ENCODE data around the gene CECR2. TPM values are rescaled to one million over a fixed set of nuclear protein-coding genes. Genes with fewer than 3 reads are reported as not detected.

CECR2 gene
- polyA plus RNA-seq, 1 of the 3 experiments (the other 2 are of a cell fraction): not detected

- TF ChIP-seq FOXM1 (IDR thresholded peaks at IDR 0.05; ENCODE audit: low read depth): no peak
- no peak for TF ChIP-seq RCOR1 (IDR thresholded peaks at IDR 0.05; ENCODE audit: low read length)
- TF ChIP-seq ZBTB33 (IDR thresholded peaks at IDR 0.05; ENCODE audit: borderline replicate concordance, low read depth): no peak
- TF ChIP-seq EP300 (IDR thresholded peaks at IDR 0.05; ENCODE audit: borderline replicate concordance in 1 of 2, low read depth in 1 of 2, low read length in 1 of 2): no peak
- no peak for TF ChIP-seq GATA2 (CRISPR knock-in tag; IDR thresholded peaks at IDR 0.05)
- TF ChIP-seq TAF1 (IDR thresholded peaks at IDR 0.05; ENCODE audit: borderline replicate concordance, low read depth, low read length): no peak
- no peak for TF ChIP-seq CHD2 (IDR thresholded peaks at IDR 0.05; ENCODE audit: low read length, partially characterized antibody)
Observed at GRCh38 chr22:17476838-17477237, 107.6 kb downstream of the CECR2 start (continued).

GRCh38 chr22:17477391-17477833 is 108.2 kb downstream of the CECR2 start:
- Histone ChIP-seq H3K4me1 (ENCODE audit: control insufficient read depth in 1 of 2, insufficient read depth in 2 of 2, low read depth in 1 of 2, low read length in 1 of 2) (no peaks in the 10 kb centered on the region), H3K9me2 (no peaks in the 10 kb centered on the region), H3K27me3 (ENCODE audit: insufficient read depth) (peaks cover 55% of the 10 kb centered on the region), H3K4me3 (ENCODE audit: low read depth in 2 of 2, low read length in 1 of 2) (no peak overlapping the region), H4K20me1 (ENCODE audit: insufficient read depth) (no peaks in the 10 kb centered on the region), H3K79me2 (ENCODE audit: insufficient read depth) (no peaks in the 10 kb centered on the region), H3K9ac (no peak overlapping the region), H3K36me3 (replicated peaks in 1 of 2; ENCODE audit: control insufficient read depth in 1 of 2, insufficient read depth in 2 of 2, low read length in 1 of 2) (no peaks in the 10 kb centered on the region), H3K9me3 (no peaks in the 10 kb centered on the region), H3K27ac (ENCODE audit: low read depth in 2 of 2, low read length in 1 of 2) (no peak overlapping the region), H2AFZ (ENCODE audit: low read depth) (no peak overlapping the region), H3F3A (replicated peaks; ENCODE audit: insufficient read depth) (no peaks in the 10 kb centered on the region), H3K4me2 (no peak overlapping the region)
- POLR2A ChIA-PET: no interaction called here
- TF ChIP-seq TAF1 (IDR thresholded peaks at IDR 0.05; ENCODE audit: borderline replicate concordance, low read depth, low read length) (no peak), IRF3 (IDR thresholded peaks at IDR 0.05; ENCODE audit: low read depth, low read length) (no peak), RXRA (IDR thresholded peaks at IDR 0.05; ENCODE audit: borderline replicate concordance, low read depth) (no peak), USF1 (IDR thresholded peaks at IDR 0.05; ENCODE audit: borderline replicate concordance, low read depth) (no peak), YY1 (IDR thresholded peaks at IDR 0.05; ENCODE audit: low read depth) (no peak)
- no peak for DNase-seq
- 8% methylated on average over 14 of the region's 14 CpGs for WGBS (ENCODE audit: low lambda C conversion rate)
- CTCF ChIA-PET: interaction anchor here (1.2 kb wide), 1 partner anchor 306 kb away, joined by 3 read pairs; no protein-coding TSS in a partner anchor

GRCh38 chr22:17479135-17479534 is 109.9 kb downstream of the CECR2 start:
- DNase-seq: no peak
- Histone ChIP-seq H3K27me3 (ENCODE audit: insufficient read depth) (peaks cover 66% of the 10 kb centered on the region), H3K27ac (ENCODE audit: low read depth in 2 of 2, low read length in 1 of 2) (no peak overlapping the region), H2AFZ (ENCODE audit: low read depth) (no peak overlapping the region), H3K4me2 (no peak overlapping the region), H3F3A (replicated peaks; ENCODE audit: insufficient read depth) (no peaks in the 10 kb centered on the region), H3K79me2 (ENCODE audit: insufficient read depth) (no peaks in the 10 kb centered on the region), H3K9ac (no peak overlapping the region), H3K4me3 (ENCODE audit: low read depth in 2 of 2, low read length in 1 of 2) (no peak overlapping the region), H4K20me1 (ENCODE audit: insufficient read depth) (no peaks in the 10 kb centered on the region), H3K36me3 (replicated peaks in 1 of 2; ENCODE audit: control insufficient read depth in 1 of 2, insufficient read depth in 2 of 2, low read length in 1 of 2) (no peaks in the 10 kb centered on the region), H3K9me3 (no peaks in the 10 kb centered on the region), H3K9me2 (no peaks in the 10 kb centered on the region), H3K4me1 (ENCODE audit: control insufficient read depth in 1 of 2, insufficient read depth in 2 of 2, low read depth in 1 of 2, low read length in 1 of 2) (no peaks in the 10 kb centered on the region)
- POLR2A ChIA-PET: no interaction called here
- WGBS (ENCODE audit: low lambda C conversion rate): 3% methylated on average over 2 of the region's 2 CpGs
- CTCF ChIA-PET: interaction anchor here (1.4 kb wide), 1 partner anchor 308 kb away, joined by 4 read pairs; no protein-coding TSS in a partner anchor
- TF ChIP-seq RFX5 (IDR thresholded peaks at IDR 0.05; ENCODE audit: low read length) (no peak), RCOR1 (IDR thresholded peaks at IDR 0.05; ENCODE audit: low read length) (no peak), FOXM1 (IDR thresholded peaks at IDR 0.05; ENCODE audit: low read depth) (no peak), GATA2 (CRISPR knock-in tag; IDR thresholded peaks at IDR 0.05) (no peak), SIN3A (IDR thresholded peaks at IDR 0.05; ENCODE audit: borderline replicate concordance, low read depth, low read length) (no peak), FOSL2 (IDR thresholded peaks at IDR 0.05; ENCODE audit: borderline replicate concordance, low read depth) (no peak), CHD2 (IDR thresholded peaks at IDR 0.05; ENCODE audit: low read length, partially characterized antibody) (no peak), TCF12 (IDR thresholded peaks at IDR 0.05) (no peak), REST (IDR thresholded peaks at IDR 0.05; ENCODE audit: low read depth, low read length) (no peak), FOXJ3 (CRISPR knock-in tag; IDR thresholded peaks at IDR 0.05) (no peak), YY1 (IDR thresholded peaks at IDR 0.05; ENCODE audit: low read depth) (no peak)
